ENCODE results near the gene GTPBP4.

GRCh38 chr10:986881-987619 lies 1.2 kb upstream of the GTPBP4 start:
- TF ChIP-seq JUN (CRISPR knock-in tag; IDR thresholded peaks at IDR 0.05), result no peak
- no peak for TF ChIP-seq CTCF (CRISPR knock-in tag; IDR thresholded peaks at IDR 0.05)
- no peak for TF ChIP-seq ZNF597 (CRISPR knock-in tag; IDR thresholded peaks at IDR 0.05)
- TF ChIP-seq ZBTB7B (CRISPR knock-in tag; IDR thresholded peaks at IDR 0.05), result no peak
- TF ChIP-seq KLF12 (CRISPR knock-in tag; IDR thresholded peaks at IDR 0.05; ENCODE audit: borderline replicate concordance), result no peak
- TF ChIP-seq SMAD3 (CRISPR knock-in tag; IDR thresholded peaks at IDR 0.05), result no peak
- no peak for TF ChIP-seq U2AF2 (IDR thresholded peaks at IDR 0.05; ENCODE audit: low read depth, low read length)
- TF ChIP-seq CHD4 (IDR thresholded peaks at IDR 0.05; ENCODE audit: borderline replicate concordance, low read length), result no peak
- TF ChIP-seq ZBTB4 (CRISPR knock-in tag; IDR thresholded peaks at IDR 0.05; ENCODE audit: borderline replicate concordance), result no peak
- TF ChIP-seq POLR2A (IDR thresholded peaks at IDR 0.05; ENCODE audit: insufficient read depth in 1 of 2, low read depth in 2 of 2, low read length in 2 of 2), result no peak
- no peak for TF ChIP-seq ETV6 (CRISPR knock-in tag; conservative IDR thresholded peaks at IDR 0.05)
- no peak for TF ChIP-seq POLR2AphosphoS5 (IDR thresholded peaks at IDR 0.05; ENCODE audit: low read depth, low read length)

Measured in HepG2 (cell line).